Left lung (tissue), 10 donors: ENCODE measurements around the gene JDP2. TPM values are rescaled to one million over a fixed set of nuclear protein-coding genes. Genes with fewer than 3 reads are reported as not detected.

ENCODE experiments used
- ATAC-seq: fragments of 200-7000 bp; cut with Tn5 transposase; one replicate; pipeline ENCODE4 v1.9.1; 2020; ENCODE audit warnings: moderate library complexity
- DNase-seq, 4 donors: peaks; one replicate each; pipeline ENCODE4 v3.0.0-alpha.2; 2013 to 2020
- H3K27ac ChIP-seq, 2 donors: fragments of 200-600 bp; sonication (generic) in 1 of 2; one replicate each; pipeline versions ENCODE4 v1.5.0 to v1.8.0; 2020 to 2021
- H3K27me3 ChIP-seq, 2 donors: fragments of 200-600 bp; sonication (generic) in 1 of 2; one replicate each; pipeline versions ENCODE4 v1.5.0 to v1.8.0; 2020 to 2021
- H3K36me3 ChIP-seq, 2 donors: fragments of 200-600 bp; sonication (generic) in 1 of 2; one replicate each; pipeline versions ENCODE4 v1.5.0 to v1.8.0; 2020 to 2021
- H3K4me1 ChIP-seq, 2 donors: fragments of 200-600 bp; one replicate each; pipeline ENCODE4 v1.8.0; 2021
- H3K4me3 ChIP-seq, 2 donors: fragments of 200-600 bp; sonication (generic) in 1 of 2; one replicate each; pipeline versions ENCODE4 v1.5.0 to v1.8.0; 2020 to 2021; ENCODE audit warnings: mild to moderate bottlenecking in 1 of 2
- H3K9me3 ChIP-seq, 2 donors: fragments of 200-600 bp; sonication (generic) in 1 of 2; one replicate each; pipeline versions ENCODE4 v1.5.0 to v1.8.0; 2020 to 2021
- intact Hi-C, 2 donors: fragments of 100-400 bp; cut with DNase I; formaldehyde crosslinking; loops; one replicate each; pipeline versions ENCODE4 v1.11.2 to v1.14.2; 2022
- polyA plus RNA-seq, 6 donors: library from polyadenylated mRNA; unstranded; fragments of 120-200 nt; gene quantifications; one replicate each; pipeline ENCODE4 v1.2.1, GENCODE V29; 2013; ENCODE audit not compliant: insufficient read length in 6 of 6
- total RNA-seq, 2 donors: library from RNA; stranded (reverse); fragmentation: NEBNext Ultra II Directional; extraction: Animal tissue kit (Norgen Biotek cat#: 25700); gene quantifications; one replicate each; pipeline ENCODE4 v1.2.1, GENCODE V29; 2021
- TF ChIP-seq, protein P1 (sequence below), 2 donors: fragments of 200-600 bp; sonication (generic) in 1 of 2; IDR thresholded peaks; one replicate each; pipeline versions ENCODE4 v1.5.0 to v1.8.0; 2021; ENCODE audit warnings: antibody characterized with exemption in 2 of 2
- donor health status: DM: no; HTN: yes; CAD: no.
- donor health status: DM: no; HTN: no; CAD: no.

Gene JDP2
- total and polyA plus RNA-seq, 8 donors, result 20.3 to 57.6 (median 26.8) TPM

DNA sequence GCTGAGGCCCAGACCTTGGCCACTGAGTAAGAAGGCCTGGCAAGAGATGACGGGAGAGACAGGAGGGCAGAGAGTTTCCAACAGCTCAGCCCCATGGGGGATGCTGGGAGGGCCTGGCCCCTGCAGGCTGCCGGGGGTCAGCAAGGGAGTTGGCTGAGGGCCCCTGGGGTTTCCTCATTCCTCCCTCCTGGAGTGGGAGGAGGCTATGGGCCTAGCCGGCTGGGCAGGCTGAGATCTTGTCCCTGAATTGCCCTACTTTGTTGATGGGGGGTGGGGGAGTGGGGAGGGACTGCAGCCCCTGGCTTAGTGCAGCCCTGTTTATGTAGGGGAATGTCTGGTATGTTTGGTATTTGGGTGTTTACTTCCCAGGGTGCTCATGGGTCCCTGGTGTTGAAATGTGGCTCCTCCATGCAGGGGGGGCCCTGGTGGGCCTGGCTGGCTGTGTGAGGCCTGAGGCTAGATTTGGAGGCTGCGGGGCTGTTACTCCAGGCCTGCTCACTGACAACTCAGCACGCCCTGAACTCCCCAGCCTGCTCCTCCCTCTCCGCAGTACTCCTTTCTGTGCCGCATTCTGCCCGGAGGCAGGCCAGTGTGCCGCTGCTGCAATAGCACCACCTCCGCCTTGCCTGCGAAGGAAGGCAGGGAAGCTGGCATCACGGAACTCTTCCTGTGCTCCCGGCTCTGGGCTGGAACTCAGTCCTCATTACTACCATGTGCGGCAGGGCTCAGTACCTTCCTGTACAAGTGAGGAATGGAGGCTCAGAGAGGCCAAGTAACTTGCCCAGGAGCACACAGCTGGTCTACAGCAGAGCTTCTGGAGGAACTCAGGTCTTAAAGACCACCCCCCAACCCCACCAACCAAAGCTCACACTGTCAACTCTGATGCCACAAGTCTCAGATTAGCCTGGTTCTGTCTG lies 25.3 kb downstream of the JDP2 start:
- TF ChIP-seq, protein P1, sequence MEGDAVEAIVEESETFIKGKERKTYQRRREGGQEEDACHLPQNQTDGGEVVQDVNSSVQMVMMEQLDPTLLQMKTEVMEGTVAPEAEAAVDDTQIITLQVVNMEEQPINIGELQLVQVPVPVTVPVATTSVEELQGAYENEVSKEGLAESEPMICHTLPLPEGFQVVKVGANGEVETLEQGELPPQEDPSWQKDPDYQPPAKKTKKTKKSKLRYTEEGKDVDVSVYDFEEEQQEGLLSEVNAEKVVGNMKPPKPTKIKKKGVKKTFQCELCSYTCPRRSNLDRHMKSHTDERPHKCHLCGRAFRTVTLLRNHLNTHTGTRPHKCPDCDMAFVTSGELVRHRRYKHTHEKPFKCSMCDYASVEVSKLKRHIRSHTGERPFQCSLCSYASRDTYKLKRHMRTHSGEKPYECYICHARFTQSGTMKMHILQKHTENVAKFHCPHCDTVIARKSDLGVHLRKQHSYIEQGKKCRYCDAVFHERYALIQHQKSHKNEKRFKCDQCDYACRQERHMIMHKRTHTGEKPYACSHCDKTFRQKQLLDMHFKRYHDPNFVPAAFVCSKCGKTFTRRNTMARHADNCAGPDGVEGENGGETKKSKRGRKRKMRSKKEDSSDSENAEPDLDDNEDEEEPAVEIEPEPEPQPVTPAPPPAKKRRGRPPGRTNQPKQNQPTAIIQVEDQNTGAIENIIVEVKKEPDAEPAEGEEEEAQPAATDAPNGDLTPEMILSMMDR (IDR thresholded peaks at IDR 0.05), result no peak
- Histone ChIP-seq H3K4me1 (peaks cover 45 to 96% of the 10 kb centered on the region in 2 donors), H3K4me3 (no peak overlapping the region), H3K36me3 (peaks cover 0 to 59% of the 10 kb centered on the region in 2 donors), H3K27ac (peak overlapping the region; percentile 37 to 70), H3K9me3 (no peaks in the 10 kb centered on the region), H3K27me3 (no peaks in the 10 kb centered on the region)
- ATAC-seq, result peak; percentile 61
- DNase-seq, result peak; percentile 75 to 90 (median 80)
- intact Hi-C loops, result no loop called here

DNA sequence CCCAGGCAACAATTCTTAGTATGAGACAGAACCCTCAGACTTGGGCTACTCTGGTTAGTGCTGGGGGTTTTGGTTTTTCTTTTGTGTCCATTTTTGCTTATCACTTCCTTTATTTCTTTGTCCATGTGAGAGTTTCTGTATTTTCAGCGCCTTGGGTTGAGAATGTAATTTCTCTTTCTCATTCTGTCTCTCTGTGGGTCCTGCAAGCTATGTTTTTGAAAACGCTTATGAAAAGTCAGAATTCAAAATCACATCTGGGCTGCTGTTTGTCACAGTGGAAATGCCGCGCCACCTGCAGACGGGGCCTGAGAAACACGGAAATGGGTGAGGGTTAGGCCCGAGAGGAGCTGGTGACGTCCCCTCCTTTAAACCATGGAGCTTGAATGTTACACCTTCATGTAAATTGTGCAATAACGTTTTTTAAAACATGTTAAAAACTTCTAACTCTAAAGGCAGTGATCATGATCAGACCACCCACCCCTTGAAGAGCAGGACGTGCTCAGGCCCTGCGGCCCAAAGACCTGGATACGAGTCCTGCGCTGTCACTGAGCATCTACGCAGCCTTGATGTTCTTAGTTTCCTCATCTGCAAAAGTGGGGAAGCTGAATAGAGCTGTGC lies 26.1 kb downstream of the JDP2 start:
- no peaks in the 10 kb centered on the region for H3K27me3 ChIP-seq
- H3K27ac ChIP-seq, result peak overlapping the region; percentile 37 to 70
- peaks cover 0 to 52% of the 10 kb centered on the region in 2 donors for H3K36me3 ChIP-seq
- no peak overlapping the region for H3K4me3 ChIP-seq
- no peaks in the 10 kb centered on the region for H3K9me3 ChIP-seq
- peaks cover 45 to 98% of the 10 kb centered on the region in 2 donors for H3K4me1 ChIP-seq
- ATAC-seq (no peak), DNase-seq (no peak)
- intact Hi-C loops, result no loop called here
- TF ChIP-seq, protein P1 (IDR thresholded peaks at IDR 0.05), result no peak

DNA sequence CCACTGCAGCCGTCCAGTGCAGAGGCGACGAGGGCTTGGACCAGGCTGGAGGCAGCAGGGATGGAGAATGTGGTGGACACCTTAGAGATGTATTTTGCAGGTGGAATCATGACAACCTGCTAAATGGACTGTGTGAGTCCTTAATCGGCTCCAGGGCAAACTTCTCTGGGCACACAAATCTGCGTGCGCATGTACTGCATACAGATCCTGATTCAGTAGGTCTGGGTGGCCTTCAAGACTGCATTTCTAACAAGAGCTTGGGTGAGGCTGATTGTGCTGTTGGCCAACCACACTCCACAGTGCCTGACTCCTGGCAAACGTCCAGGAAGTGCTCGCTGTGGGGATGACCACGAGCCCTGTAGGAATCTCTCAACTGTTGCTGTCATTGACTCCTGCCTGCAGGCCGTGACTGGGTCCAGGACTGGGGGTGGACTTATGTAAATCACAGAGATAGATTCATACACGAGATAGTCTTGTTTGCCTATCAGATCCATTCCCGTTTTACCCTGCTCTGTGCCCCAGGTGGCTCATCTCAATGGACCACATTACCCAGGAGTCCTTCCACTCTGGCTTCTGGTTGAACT lies 27.2 kb downstream of the JDP2 start:
- Histone ChIP-seq H3K4me3 (no peak overlapping the region), H3K4me1 (peaks cover 40 to 98% of the 10 kb centered on the region in 2 donors), H3K36me3 (peaks cover 0 to 57% of the 10 kb centered on the region in 2 donors), H3K9me3 (no peaks in the 10 kb centered on the region), H3K27ac (peak overlapping the region in 1 of 2 donors; percentile 41), H3K27me3 (no peaks in the 10 kb centered on the region)
- TF ChIP-seq, protein P1 (IDR thresholded peaks at IDR 0.05), result no peak
- DNase-seq (peak in 2 of 4 donors; percentile 60 to 80), ATAC-seq (peak; percentile 5)
- intact Hi-C loops, result no loop called here

DNA sequence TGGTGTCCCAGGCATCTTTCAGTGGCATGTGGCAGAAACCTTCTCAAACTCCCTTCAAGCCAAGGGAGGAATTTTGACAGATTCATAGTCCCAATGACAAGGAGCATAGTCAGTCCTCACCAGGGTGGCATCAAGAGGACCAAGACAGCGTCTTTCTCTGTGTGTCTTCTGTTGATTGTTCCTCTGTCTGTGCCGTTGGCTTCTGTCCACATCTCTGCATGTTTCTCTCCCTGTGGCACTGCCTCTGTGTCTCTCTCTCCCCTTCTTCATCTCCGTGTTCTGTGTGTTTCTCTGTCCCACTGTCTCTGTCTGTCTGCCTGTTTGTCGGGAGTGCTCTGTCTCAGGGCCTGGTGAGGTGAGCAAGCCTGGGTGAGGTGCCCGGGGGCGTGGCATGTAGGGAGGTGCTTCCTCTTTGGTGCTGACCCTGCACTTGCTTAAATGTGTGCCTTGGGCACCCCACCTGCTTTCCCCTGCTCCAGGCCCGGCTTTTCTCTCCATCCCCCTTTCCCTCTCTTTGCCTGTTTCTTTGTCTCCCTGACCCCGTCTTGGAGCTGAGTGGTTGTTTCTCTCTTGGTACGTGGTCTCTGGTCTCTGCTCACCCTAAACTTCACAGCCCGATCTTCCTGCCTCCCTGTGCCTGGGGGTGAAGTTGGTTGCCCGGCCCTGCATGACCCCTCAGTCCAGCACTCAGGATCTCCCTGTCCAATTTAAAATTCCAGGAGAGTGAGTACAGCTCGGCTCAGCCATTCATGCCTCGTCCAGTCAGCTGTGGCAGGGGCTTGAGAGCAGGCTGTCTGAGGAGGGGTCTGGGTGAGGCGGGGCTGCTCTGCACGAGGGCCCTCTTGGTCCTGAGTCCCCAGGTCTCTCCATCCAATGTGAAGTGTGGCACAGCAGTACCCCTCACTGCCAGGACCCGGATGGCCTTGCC lies 28.5 kb downstream of the JDP2 start:
- TF ChIP-seq, protein P1 (IDR thresholded peaks at IDR 0.05), result no peak
- no peaks in the 10 kb centered on the region for H3K27me3 ChIP-seq
- intact Hi-C loops, result no loop called here
- no peak for ATAC-seq
- H3K36me3 ChIP-seq, result peaks cover 0 to 63% of the 10 kb centered on the region in 2 donors
- no peak overlapping the region for H3K4me3 ChIP-seq
- DNase-seq, result peak in 1 of 4 donors; percentile 87
- no peaks in the 10 kb centered on the region for H3K9me3 ChIP-seq
- H3K4me1 ChIP-seq, result peaks cover 38 to 97% of the 10 kb centered on the region in 2 donors
- no peak overlapping the region for H3K27ac ChIP-seq
